GM12878 (cell line): ENCODE data around the gene KCNJ16. TPM values are rescaled to one million over a fixed set of nuclear protein-coding genes. Genes with fewer than 3 reads are reported as not detected.

ENCODE experiments used
- CHD4 ChIP-seq: fragments of 200-600 bp; sonication (generic); IDR thresholded peaks from 2 replicates; pipeline ENCODE4 v1.6.1; 2016; ENCODE audit warnings: mild to moderate bottlenecking
- MYB ChIP-seq: fragments of 150-350 bp; IDR thresholded peaks from 2 replicates; pipeline ENCODE4 v1.6.1; 2014; ENCODE audit warnings: mild to moderate bottlenecking, low read depth, low read length, borderline replicate concordance
- RBBP5 ChIP-seq: fragments of 200-600 bp; sonication (generic); conservative IDR thresholded peaks from 2 replicates; pipeline ENCODE4 v1.6.1; 2016
- SUPT20H ChIP-seq: IDR thresholded peaks from 2 replicates; pipeline ENCODE4 v1.6.1; 2011; ENCODE audit warnings: low read depth, mild to moderate bottlenecking, low read length, moderate library complexity, borderline replicate concordance; ENCODE audit not compliant: control insufficient read depth
- polyA plus RNA-seq, 11 experiments: library from polyadenylated mRNA; depleted of rRNA in 4 of 11; unstranded in 6 of 11; stranded (reverse) in 5 of 11; fragments of >200 nt; fragmentation: Nextera tagmentation in 4 of 11; fragmentation: Illumina TruSeq in 1 of 11; extraction: Ambion mirVana in 4 of 11; extraction: Trizol in 1 of 11; gene quantifications; 1 replicate in 1 of 11; 2 replicates in 10 of 11; pipeline versions ENCODE4 v1.2.1 to v1.2.3, GENCODE V29; 2011 to 2016; ENCODE audit warnings: inconsistent platforms in 2 of 11, missing spikeins in 2 of 11, low read depth in 1 of 11
- total RNA-seq, 4 experiments: library from RNA; depleted of rRNA in 3 of 4; stranded (reverse); fragments of >200 nt in 3 of 4; fragmentation: Illumina TruSeq in 1 of 4; extraction: Trizol in 1 of 4; gene quantifications; 2 replicates each; pipeline versions ENCODE4 v1.2.1 to v1.2.3, GENCODE V29; 2013 to 2021
- TF ChIP-seq, protein P1 (sequence below): fragments of 450-650 bp; formaldehyde crosslinking; IDR thresholded peaks from 2 replicates; pipeline ENCODE4 v1.4.0; 2022; ENCODE audit warnings: mild to moderate bottlenecking, moderate library complexity
- TF ChIP-seq, protein P2 (sequence below): fragments of 450-650 bp; IDR thresholded peaks from 2 replicates; pipeline ENCODE4 v1.6.1; 2018; ENCODE audit warnings: mild to moderate bottlenecking, low read depth, moderate library complexity; ENCODE audit not compliant: partially characterized antibody

The KCNJ16 gene
- total and polyA plus RNA-seq, 10 of the 15 experiments (the other 5 are each of a cell fraction or from before 2014, with no cell fraction given) = 0.08 to 0.24 (median 0.20) TPM; not detected in 7

DNA sequence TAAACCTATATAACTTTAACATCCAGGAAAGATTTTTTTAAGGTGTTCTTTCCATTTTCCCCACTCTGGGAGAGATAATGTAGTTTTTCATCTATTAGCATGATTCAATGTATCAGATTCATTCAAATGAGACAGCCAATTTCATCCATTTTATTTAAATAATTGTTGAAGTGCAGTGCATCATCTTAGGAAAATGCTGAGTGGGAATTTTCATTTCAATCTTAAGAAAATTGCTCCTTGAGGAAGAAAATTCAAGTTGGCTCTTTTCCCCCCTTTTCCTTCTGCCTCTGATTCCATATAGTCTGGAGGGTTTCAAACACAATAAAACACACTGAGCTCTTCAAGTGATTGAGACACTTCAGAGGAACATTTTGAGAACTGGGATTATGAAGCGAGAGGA lies 3.4 kb upstream of the KCNJ16 start (continued):
- TF ChIP-seq, protein P1, sequence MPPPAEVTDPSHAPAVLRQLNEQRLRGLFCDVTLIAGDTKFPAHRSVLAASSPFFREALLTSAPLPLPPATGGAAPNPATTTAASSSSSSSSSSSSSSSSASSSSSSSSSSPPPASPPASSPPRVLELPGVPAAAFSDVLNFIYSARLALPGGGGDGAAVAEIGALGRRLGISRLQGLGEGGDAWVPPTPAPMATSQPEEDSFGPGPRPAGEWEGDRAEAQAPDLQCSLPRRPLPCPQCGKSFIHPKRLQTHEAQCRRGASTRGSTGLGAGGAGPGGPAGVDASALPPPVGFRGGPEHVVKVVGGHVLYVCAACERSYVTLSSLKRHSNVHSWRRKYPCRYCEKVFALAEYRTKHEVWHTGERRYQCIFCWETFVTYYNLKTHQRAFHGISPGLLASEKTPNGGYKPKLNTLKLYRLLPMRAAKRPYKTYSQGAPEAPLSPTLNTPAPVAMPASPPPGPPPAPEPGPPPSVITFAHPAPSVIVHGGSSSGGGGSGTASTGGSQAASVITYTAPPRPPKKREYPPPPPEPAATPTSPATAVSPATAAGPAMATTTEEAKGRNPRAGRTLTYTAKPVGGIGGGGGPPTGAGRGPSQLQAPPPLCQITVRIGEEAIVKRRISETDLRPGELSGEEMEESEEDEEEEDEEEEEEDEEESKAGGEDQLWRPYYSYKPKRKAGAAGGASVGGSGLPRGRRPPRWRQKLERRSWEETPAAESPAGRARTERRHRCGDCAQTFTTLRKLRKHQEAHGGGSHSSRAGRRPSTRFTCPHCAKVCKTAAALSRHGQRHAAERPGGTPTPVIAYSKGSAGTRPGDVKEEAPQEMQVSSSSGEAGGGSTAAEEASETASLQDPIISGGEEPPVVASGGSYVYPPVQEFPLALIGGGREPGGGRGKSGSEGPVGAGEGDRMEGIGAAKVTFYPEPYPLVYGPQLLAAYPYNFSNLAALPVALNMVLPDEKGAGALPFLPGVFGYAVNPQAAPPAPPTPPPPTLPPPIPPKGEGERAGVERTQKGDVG = no peak
- TF ChIP-seq SUPT20H = no peak
- TF ChIP-seq CHD4 = no peak
- TF ChIP-seq RBBP5 = no peak
- TF ChIP-seq, protein P2, sequence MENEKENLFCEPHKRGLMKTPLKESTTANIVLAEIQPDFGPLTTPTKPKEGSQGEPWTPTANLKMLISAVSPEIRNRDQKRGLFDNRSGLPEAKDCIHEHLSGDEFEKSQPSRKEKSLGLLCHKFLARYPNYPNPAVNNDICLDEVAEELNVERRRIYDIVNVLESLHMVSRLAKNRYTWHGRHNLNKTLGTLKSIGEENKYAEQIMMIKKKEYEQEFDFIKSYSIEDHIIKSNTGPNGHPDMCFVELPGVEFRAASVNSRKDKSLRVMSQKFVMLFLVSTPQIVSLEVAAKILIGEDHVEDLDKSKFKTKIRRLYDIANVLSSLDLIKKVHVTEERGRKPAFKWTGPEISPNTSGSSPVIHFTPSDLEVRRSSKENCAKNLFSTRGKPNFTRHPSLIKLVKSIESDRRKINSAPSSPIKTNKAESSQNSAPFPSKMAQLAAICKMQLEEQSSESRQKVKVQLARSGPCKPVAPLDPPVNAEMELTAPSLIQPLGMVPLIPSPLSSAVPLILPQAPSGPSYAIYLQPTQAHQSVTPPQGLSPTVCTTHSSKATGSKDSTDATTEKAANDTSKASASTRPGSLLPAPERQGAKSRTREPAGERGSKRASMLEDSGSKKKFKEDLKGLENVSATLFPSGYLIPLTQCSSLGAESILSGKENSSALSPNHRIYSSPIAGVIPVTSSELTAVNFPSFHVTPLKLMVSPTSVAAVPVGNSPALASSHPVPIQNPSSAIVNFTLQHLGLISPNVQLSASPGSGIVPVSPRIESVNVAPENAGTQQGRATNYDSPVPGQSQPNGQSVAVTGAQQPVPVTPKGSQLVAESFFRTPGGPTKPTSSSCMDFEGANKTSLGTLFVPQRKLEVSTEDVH = no peak
- no peak for TF ChIP-seq MYB
